Suprapubic skin (tissue), 3 donors: ENCODE measurements around the gene ZBTB17.
"Not testable (repeated sequence)": the region's sequence is repeated elsewhere in the genome, so short reads cannot be mapped to it uniquely, and the experiment has no call there.

Experiments used
- EP300 ChIP-seq: sonication (generic); formaldehyde crosslinking; IDR thresholded peaks from one replicate; pipeline ENCODE4 v1.6.1; 2017; ENCODE audit warnings: antibody characterized with exemption
- POLR2A ChIP-seq, 2 donors: fragments of 450-650 bp; IDR thresholded peaks; one replicate each; pipeline ENCODE4 v1.6.1; 2017; ENCODE audit warnings: antibody characterized with exemption in 2 of 2, mild to moderate bottlenecking in 2 of 2, moderate library complexity in 2 of 2
- TF ChIP-seq, protein P1 (sequence below), 2 donors: fragments of 200-600 bp in 1 of 2; fragments of 450-650 bp in 1 of 2; sonication (generic) in 1 of 2; IDR thresholded peaks; one replicate each; pipeline ENCODE4 v1.5.1; 2016 to 2019; ENCODE audit warnings: antibody characterized with exemption in 2 of 2, mild to moderate bottlenecking in 1 of 2, moderate library complexity in 1 of 2

DNA sequence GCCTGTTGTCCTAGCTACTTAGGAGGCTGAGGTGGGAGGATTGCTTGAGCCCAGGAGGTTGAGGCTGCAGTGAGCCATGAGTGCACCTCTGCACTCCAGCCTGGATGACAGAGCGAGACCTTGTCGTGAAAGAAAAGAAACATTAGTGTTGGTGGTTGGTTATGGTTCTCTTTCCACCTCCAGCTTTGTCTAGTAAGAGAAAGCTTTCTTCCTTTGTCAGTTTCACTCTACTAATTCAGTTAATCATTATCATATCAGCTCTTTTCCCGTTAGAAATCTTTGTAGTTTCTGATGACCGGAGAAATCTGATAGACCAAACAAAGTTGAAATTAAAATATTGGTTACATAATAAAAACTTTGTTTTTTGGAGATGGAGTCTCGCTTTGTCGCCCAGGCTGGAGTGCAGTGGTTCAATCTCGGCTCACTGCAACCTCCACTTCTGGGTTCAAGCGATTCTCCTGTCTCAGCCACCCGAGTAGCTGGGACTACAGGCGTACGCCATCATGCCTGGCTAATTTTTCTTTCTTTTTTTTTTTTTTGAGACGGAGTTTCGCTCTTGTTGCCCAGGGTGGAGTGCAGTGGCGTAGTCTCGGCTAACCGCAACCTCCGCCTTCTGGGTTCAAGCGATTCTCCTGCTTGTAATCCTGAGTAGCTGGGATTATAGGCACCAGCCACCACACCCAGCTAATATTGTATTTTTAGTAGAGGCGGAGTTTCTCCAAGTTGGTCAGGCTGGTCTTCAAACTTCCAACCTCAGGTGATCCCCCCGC lies 78.9 kb downstream of the ZBTB17 start:
- TF ChIP-seq, protein P1, sequence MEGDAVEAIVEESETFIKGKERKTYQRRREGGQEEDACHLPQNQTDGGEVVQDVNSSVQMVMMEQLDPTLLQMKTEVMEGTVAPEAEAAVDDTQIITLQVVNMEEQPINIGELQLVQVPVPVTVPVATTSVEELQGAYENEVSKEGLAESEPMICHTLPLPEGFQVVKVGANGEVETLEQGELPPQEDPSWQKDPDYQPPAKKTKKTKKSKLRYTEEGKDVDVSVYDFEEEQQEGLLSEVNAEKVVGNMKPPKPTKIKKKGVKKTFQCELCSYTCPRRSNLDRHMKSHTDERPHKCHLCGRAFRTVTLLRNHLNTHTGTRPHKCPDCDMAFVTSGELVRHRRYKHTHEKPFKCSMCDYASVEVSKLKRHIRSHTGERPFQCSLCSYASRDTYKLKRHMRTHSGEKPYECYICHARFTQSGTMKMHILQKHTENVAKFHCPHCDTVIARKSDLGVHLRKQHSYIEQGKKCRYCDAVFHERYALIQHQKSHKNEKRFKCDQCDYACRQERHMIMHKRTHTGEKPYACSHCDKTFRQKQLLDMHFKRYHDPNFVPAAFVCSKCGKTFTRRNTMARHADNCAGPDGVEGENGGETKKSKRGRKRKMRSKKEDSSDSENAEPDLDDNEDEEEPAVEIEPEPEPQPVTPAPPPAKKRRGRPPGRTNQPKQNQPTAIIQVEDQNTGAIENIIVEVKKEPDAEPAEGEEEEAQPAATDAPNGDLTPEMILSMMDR (IDR thresholded peaks at IDR 0.05), result not testable (repeated sequence)
- TF ChIP-seq EP300; POLR2A (IDR thresholded peaks at IDR 0.05): not testable (repeated sequence)
